IPS DF 6.9 (cell line): ENCODE measurements around the gene CACNG6.
"Not testable (repeated sequence)": the region's sequence is repeated elsewhere in the genome, so short reads cannot be mapped to it uniquely, and the experiment has no call there.

Experiments
- DNase-seq: peaks from one replicate; pipeline ENCODE4 v3.0.0-alpha.2; 2013; ENCODE audit warnings: low read depth, low spot score
- H3K27ac ChIP-seq: one replicate; pipeline ENCODE4 v1.5.1; 2013; ENCODE audit warnings: low read length, control low read depth
- H3K27me3 ChIP-seq: 2 replicates; pipeline ENCODE4 v1.6.1; 2013; ENCODE audit warnings: mild to moderate bottlenecking, low read length; ENCODE audit not compliant: control insufficient read depth, insufficient read depth
- H3K36me3 ChIP-seq: 2 replicates; pipeline ENCODE4 v1.6.1; 2013; ENCODE audit warnings: low read length; ENCODE audit not compliant: control insufficient read depth, insufficient read depth
- H3K4me1 ChIP-seq: 2 replicates; pipeline ENCODE4 v1.6.1; 2013; ENCODE audit warnings: low read length; ENCODE audit not compliant: control insufficient read depth, insufficient read depth
- H3K4me3 ChIP-seq: 2 replicates; pipeline ENCODE4 v1.5.1; 2013; ENCODE audit warnings: mild to moderate bottlenecking, low read length
- H3K9me3 ChIP-seq: 2 replicates; pipeline ENCODE4 v1.6.1; 2013; ENCODE audit warnings: low read length, inconsistent platforms; ENCODE audit not compliant: control insufficient read depth, insufficient read depth
- WGBS: extraction: QIAGEN DNeasy Blood & Tissue Kit; methylation state at CpG from one replicate; pipeline ENCODE4 v1.1.7; 2013; ENCODE audit warnings: mixed read lengths, missing lambda C conversion rate; ENCODE audit not compliant: insufficient read length, insufficient coverage; 5-methylcytosine and 5-hydroxymethylcytosine counted together

CACNG6 gene

DNA sequence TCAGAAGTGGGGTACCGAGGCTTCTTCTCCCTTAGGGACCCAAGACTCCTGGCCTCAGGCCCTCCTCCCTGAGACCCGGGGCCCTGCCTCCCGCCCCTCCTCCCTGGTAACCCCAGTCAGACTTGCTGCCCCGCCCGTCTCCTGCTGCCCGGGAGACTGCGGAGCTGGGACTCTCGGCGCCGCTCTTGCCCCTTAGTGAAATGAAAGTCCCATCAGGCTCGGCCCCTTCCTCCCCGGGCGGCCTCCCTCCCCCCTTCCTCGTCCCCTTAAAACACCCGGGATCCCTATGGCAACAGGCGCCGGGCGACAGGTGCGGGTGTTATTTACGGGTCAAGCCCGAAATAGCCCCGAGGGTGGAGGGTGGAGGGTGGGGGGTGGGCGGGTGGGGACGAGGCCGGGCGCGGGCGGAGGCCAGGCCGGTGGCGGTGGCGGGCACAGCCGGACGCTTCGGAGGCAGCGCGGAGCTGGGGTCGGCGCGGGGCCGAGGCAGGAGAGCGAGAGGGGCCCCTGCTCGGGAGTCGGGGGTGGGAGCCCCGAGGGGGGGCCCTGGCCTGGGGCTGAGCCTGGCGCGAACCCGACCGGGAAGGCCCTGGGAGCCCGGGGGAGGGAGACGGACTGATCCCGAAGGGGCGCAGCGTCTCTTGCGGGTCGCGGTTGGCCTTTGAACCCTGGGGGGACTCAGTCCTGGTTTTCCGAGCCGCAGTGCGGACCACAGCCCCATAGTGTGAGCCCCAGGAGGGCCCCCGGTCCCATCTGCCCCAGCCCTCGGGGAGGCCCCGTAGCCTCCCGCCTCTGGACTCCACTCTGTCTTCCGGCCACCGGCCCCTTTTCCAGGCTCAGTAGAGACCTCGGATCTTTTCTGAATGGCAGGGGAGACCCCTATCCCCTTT, at the start of gene CACNG6:
Gene CACNG6, plus strand, starts transcription at position 414 of the 890 bp plus-strand sequence. CDS start 1,241 bp downstream, outside the sequence.
- Histone ChIP-seq H3K27ac (no peak within 1 kb of the TSS), H3K27me3 (no peaks in the 10 kb centered on the region; the same call in 1 of the 2 replicates), H3K4me3 (peak within 1 kb of the TSS; percentile 43; the same call in 1 of the 2 replicates), H3K4me1 (no peaks in the 10 kb centered on the region), H3K36me3 (no peaks in the 10 kb centered on the region), H3K9me3 (no peaks in the 10 kb centered on the region)
- WGBS = no CpG with 5 or more reads among the region's 66 CpGs
- no peak for DNase-seq

GRCh38 chr19:53942001-53942786, 49.2 kb upstream of the CACNG6 start:
- Histone ChIP-seq H3K36me3 (no peaks in the 10 kb centered on the region), H3K4me1 (no peaks in the 10 kb centered on the region; the same call in 1 of the 2 replicates), H3K4me3 (peak overlapping the region; percentile 90), H3K27ac (no peak overlapping the region), H3K9me3 (no peaks in the 10 kb centered on the region), H3K27me3 (no peaks in the 10 kb centered on the region)
- no CpG with 5 or more reads among the region's 55 CpGs for WGBS
- peak; percentile 95 for DNase-seq

DNA sequence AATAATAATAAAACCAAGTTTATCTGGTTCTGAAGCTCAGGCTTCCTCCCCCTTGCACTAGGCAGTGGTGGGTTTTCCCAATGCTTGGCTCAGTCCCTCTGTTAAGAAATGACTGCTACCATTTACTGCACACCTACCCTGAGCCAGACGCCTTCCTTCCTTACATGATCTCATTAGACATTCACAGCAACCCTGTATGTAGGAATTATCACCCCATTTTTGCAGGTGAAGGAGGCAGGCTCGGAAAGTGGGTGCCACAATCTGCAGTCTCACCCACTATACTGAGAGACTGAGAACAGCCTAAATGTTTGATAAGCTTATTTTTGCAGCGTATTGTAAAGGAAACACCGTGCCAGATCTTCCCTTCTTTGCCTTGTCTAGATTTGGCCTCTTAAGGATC, 47.0 kb upstream of the CACNG6 start:
- H3K27ac ChIP-seq = no peak overlapping the region
- no peaks in the 10 kb centered on the region for H3K27me3 ChIP-seq
- H3K4me3 ChIP-seq = no peak overlapping the region
- no peaks in the 10 kb centered on the region for H3K9me3 ChIP-seq
- no peaks in the 10 kb centered on the region for H3K36me3 ChIP-seq
- WGBS = no CpG with 5 or more reads among the region's 4 CpGs
- no peak for DNase-seq
- H3K4me1 ChIP-seq = no peaks in the 10 kb centered on the region; the same call in 1 of the 2 replicates

GRCh38 chr19:53944933-53945332, 46.5 kb upstream of the CACNG6 start:
- no peaks in the 10 kb centered on the region; the same call in 1 of the 2 replicates for H3K4me1 ChIP-seq
- no peak overlapping the region for H3K4me3 ChIP-seq
- no peak for DNase-seq
- no peaks in the 10 kb centered on the region for H3K36me3 ChIP-seq
- H3K27ac ChIP-seq = no peak overlapping the region
- no CpG with 5 or more reads among the region's 4 CpGs for WGBS
- no peaks in the 10 kb centered on the region for H3K9me3 ChIP-seq
- H3K27me3 ChIP-seq = no peaks in the 10 kb centered on the region

DNA sequence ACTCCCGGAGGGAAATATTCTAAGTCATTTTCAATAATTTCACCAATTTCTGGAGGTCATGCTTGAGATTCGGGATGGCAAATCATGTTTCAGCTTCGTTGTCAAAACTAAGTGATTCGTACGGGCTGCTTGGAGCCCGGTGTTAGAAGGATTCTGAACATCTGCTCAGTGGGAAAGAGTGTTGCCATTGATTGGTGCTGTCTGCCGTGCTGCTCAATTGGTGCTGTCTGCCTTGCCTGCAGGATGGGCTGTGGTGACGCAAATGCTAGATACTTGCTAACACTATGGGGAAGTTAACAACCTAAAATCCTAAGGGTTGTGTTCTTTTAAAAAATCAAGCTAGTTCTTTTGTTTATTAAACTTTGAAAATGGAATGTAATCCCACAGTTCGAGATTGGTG, 46.0 kb upstream of the CACNG6 start:
- Histone ChIP-seq H3K4me3 (no peak overlapping the region), H3K4me1 (no peaks in the 10 kb centered on the region; the same call in 1 of the 2 replicates), H3K27me3 (no peaks in the 10 kb centered on the region), H3K27ac (no peak overlapping the region), H3K36me3 (no peaks in the 10 kb centered on the region), H3K9me3 (no peaks in the 10 kb centered on the region)
- no peak for DNase-seq
- no CpG with 5 or more reads among the region's 9 CpGs for WGBS

DNA sequence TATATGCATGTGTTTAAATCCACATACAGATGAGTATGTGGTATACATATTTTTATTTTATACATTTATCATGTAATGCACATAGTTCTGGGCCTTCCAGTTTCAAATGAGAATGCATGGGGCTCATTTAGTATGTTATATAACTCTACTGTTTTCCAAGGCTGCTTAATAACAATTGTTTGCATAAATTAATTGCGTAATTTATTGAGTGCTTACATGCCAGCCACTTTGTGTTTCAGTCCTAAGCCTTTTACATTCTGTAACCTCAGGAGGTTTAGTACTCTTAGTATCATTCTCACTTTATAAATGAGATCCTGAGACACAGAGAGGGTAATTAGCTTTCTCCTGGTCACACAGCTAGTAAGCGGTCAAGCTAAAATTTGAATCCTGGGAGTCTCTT, 45.4 kb upstream of the CACNG6 start:
- no peaks in the 10 kb centered on the region for H3K9me3 ChIP-seq
- no CpG with 5 or more reads among the region's 2 CpGs for WGBS

GRCh38 chr19:53947624-53948023, 43.8 kb upstream of the CACNG6 start:
- Histone ChIP-seq H3K36me3 (no peaks in the 10 kb centered on the region), H3K9me3 (no peaks in the 10 kb centered on the region), H3K27me3 (no peaks in the 10 kb centered on the region), H3K27ac (no peak overlapping the region), H3K4me1 (no peaks in the 10 kb centered on the region; the same call in 1 of the 2 replicates), H3K4me3 (no peak overlapping the region)
- no CpG with 5 or more reads among the region's 5 CpGs for whole genome bisulfite sequencing
- DNase-seq = peak; percentile 78

More for the DNA sequence above, 45.4 kb upstream of the CACNG6 start:
- Histone ChIP-seq H3K27ac (no peak overlapping the region), H3K27me3 (no peaks in the 10 kb centered on the region), H3K4me3 (no peak overlapping the region), H3K36me3 (no peaks in the 10 kb centered on the region), H3K4me1 (no peaks in the 10 kb centered on the region; the same call in 1 of the 2 replicates)
- DNase-seq = no peak

DNA sequence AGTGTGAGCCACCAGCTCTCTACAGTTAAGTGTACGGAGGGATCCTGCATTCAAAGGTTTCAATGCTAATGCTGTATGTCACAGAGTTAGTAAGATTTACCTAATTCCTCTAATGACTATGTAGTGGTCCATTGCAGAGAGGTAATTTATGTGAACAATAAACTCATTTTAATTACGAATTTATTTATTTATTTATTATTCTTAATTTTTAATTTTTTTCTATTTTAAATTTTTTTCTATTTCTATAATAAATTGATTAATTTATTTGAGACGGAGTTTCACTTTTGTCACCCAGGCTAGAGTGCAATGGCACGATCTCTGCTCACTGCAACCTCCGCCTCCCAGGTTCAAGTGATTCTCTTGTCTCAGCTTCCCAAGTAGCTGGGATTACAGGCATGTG, 42.8 kb upstream of the CACNG6 start:
- not testable (repeated sequence) for H3K27me3 ChIP-seq, H3K4me1 ChIP-seq, H3K9me3 ChIP-seq, H3K4me3 ChIP-seq, H3K27ac ChIP-seq, H3K36me3 ChIP-seq, DNase-seq
- WGBS = no CpG with 5 or more reads among the region's 5 CpGs

GRCh38 chr19:53951436-53951835, 40.0 kb upstream of the CACNG6 start:
- Histone ChIP-seq H3K9me3 (no peaks in the 10 kb centered on the region), H3K36me3 (no peaks in the 10 kb centered on the region), H3K4me1 (no peaks in the 10 kb centered on the region), H3K27ac (no peak overlapping the region), H3K27me3 (no peaks in the 10 kb centered on the region), H3K4me3 (no peak overlapping the region)
- no peak for DNase-seq
- WGBS = no CpG with 5 or more reads among the region's 11 CpGs

- no peaks in the 10 kb centered on the region for H3K9me3 ChIP-seq
- H3K36me3 ChIP-seq = no peaks in the 10 kb centered on the region
- H3K4me1 ChIP-seq = peaks cover under 1% of the 10 kb centered on the region; the same call in 1 of the 2 replicates
- no peak for DNase-seq
- no peak overlapping the region for H3K4me3 ChIP-seq
- H3K27me3 ChIP-seq = no peaks in the 10 kb centered on the region
- no CpG with 5 or more reads among the region's 9 CpGs for WGBS
- H3K27ac ChIP-seq = no peak overlapping the region
These were observed 39.5 kb upstream of the CACNG6 start for GRCh38 chr19:53951947-53952346.
